HS-5 (cell line): ENCODE data around the gene TNIK.
"Not testable (repeated sequence)": the region's sequence is repeated elsewhere in the genome, so short reads cannot be mapped to it uniquely, and the experiment has no call there.

Experiments
- DNase-seq: peaks from one replicate; pipeline ENCODE4 v3.0.0-alpha.2; 2012; ENCODE audit warnings: low read depth

The TNIK gene

DNA sequence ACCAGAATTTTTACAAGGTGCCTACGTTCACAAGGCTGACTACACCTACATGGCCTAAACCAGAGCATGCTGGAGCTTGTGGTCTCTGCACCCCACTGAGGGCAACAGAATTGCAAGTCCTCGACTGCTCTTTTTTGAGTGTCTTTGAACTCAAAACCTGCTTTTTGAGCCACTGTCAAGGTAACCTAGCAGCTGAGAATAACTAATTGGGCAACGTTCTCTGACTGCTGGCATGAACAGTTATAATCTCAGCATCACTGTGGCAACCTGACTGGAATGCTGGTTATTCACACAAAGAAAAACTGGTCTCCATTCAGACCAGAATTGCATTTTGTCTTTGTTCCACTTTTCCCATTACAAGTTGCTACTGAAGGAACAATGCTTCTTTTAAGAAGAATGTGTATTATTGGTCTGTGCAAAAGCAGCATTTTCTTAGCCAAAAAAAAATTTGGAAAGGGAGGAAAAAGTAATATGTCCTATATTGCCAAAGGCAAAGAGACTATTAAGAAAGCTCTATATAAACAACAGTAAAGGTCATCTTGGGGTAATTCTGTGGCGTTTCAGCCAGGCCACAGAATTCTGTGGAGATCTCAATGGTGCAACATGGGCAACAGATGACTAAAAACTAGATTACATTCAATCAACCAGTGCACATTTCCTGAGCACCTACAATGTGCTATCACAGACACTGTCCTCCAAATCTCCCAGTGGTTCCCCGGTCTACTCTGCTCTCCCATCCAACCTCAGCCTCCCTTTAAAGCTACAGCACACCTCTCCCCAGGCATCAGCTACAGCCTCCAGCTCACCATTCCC lies 76.8 kb downstream of the TNIK start:
- no peak for DNase-seq

DNA sequence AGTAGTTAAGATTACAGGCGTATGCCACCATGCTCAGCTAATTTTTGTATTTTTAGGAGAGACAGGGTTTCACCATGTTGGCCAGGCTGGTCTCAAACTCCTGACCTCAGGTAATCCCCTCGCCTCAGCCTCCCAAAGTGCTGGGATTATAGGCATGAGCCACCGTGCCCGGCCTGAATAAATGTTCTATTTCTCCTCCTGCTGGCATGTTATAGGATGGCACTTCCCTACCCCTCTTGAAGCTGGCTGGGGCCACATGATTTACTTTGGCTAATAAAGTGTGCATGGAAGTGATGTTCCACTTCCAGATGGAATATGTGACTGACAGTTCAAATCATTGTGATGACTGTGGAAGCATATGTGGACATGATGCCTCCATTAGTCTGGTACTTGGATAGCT lies 77.9 kb downstream of the TNIK start:
- not testable (repeated sequence) for DNase-seq

DNA sequence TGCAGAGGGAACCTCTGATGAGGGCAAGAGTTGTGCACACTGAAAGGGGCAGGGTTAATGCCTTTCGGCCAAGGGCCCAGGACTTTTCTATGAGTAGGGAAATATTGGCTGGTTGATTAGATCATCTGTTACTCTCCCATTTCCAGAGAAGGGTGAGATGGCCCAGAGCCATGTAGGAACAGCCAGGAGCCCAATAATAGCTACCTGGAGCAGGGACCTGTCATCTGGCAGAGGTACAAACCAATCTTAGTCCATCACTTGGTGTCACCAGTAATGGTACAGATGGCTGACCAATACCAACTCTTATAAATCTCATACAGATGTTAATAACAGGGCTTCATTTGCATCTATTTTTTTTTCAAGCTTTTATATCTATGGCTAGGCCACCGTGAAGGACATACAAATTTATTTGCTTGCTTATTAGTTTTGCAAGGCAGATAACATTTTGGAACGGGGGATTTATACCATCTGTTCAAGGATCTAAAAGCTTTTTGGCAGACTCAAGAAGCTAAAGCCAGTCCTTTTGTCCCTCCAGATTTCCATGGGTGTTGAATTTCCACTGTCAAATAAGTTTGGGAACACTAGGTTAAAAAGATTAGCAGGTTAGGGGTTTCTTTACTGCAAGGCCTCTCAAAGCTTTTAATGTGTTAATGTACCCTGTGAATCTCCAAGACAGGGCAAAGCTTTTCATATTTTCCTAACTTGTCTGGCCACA lies 79.3 kb downstream of the TNIK start:
- no peak for DNase-seq

DNA sequence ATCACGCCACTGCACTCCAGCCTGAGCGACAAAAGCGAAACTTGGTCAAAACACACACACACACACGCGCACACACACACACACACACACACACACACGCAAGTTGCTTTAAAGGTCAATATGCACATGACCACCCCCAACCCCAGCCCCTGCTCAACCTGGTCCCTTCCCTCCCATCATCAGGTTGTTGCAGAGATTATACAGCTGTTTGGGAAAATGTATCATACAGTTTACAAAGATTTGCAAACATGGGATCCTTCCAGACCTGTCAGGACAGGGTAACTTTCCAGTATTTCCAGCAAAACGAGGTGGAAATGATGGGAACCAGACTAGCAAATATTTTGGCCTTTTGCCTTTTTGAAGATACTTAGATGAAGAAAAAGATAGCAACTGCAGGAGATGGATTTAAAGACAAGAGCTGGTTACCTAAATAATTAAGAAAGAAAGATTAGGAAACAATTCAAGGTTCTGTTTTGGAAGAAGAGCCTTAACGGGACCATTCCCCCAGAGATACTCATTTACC lies 80.2 kb downstream of the TNIK start:
- DNase-seq = no peak

DNA sequence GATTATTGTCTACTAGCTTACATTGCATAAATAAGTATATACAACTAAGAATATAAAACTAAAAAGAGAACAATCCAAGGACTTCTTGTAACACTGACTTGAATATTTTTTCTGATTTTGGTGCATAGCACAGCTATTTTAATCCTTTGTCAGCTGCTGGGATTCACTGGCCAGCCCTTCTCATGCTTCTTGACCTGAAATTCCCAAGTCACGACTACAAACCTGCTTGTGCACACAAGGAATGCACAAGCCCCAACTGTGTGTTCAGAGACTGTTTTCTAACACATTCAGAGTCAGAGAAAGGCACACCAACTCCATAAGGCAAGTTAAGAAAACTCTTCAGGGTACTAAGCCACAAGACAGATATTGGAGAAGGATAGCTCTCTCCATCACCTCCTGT lies 80.9 kb downstream of the TNIK start:
- peak; percentile 60 for DNase-seq

DNA sequence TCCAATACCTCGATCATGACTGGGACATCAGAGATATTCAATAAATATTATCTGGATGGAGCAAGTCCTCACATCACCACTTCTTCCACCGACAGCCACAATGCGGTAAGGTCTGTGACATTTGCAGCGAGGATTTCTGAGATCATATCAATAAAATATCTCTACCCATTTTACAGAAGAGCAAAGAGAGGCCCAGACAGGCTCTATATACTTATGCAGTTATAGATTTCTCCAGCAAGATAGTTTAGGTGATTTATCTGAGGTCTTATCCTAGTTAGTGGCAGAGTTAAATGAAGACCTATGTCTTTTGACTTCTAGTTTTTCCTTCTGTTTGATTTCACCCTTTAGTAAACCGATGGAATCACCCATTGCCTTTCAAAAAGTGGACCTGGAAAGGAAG lies 81.6 kb downstream of the TNIK start:
- no peak for DNase-seq

DNA sequence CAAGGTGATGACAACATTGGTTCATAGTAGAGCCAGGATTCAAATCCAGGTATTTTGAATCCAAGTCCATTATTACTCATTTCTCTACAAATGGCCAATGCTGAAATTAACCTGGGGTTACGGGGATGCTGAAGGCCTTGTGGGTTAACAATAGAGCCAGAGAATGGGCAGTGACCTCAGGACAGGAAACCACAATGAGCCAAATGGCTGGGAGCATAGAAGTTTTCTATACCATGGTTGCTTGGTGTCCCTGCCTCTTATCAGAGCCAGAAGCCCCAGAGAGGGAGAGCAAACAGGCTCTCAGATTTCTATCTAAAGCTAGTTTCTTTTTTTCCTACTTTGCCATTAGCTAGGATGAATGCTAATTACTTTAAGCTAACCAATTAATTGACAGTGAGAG lies 82.3 kb downstream of the TNIK start:
- no peak for DNase-seq

DNA sequence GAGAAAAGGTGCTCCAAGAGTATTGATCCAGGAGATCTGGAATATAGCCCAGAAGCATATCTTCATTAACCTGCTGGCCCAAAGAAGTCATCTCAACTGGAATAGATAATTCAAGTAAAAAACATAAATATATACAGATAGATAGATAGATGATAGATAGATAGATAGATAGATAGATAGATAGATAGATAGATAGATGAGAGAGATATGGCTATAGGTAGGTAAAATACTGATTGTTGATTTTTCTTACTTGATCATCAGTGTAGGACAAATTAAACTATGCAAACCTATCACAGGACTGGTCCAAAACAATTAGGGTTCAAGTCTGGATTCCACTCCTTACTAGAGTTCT lies 83.6 kb downstream of the TNIK start:
- no peak for DNase-seq

DNA sequence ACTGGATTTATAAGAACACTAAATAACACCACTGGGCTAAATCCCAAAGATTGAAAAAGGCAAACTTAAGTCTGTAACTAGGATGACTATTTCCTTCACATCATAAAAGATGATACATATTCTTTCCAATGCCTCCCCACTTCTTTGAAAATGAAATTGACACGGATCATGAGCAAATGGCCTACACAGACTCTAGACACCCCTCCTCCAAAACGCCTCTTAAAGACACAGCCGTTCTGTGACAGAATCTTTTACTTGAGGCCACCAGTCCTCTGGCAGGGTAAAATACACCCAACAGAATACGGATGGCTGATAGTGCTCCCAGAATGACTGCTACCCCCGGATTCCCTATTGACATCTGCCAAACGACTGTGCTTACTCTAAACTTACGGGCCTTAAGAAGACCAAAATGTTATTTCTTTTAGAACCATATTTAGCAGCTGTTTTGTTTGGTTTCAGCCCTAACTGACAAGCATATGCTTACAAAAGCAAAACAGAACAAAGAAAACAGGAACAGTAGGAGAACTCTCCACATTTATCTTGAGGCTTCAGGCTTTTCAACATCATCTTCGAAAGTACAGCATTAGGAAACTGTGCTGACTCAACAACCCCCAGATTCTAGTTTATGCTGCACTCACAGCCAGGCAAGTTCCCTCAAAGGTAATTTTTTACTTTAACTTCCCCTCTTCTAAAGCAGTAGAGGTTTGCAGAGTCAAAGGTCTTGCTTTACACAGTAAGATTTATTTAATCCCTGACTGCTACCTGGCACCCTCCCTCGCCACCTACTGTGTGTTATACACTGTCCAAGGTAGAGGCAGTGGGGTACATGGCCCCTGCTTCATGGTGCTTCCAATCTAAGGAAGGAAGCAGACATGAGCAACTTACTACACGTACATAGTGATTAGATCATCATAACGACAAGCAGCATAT lies 84.3 kb downstream of the TNIK start:
- no peak for DNase-seq

DNA sequence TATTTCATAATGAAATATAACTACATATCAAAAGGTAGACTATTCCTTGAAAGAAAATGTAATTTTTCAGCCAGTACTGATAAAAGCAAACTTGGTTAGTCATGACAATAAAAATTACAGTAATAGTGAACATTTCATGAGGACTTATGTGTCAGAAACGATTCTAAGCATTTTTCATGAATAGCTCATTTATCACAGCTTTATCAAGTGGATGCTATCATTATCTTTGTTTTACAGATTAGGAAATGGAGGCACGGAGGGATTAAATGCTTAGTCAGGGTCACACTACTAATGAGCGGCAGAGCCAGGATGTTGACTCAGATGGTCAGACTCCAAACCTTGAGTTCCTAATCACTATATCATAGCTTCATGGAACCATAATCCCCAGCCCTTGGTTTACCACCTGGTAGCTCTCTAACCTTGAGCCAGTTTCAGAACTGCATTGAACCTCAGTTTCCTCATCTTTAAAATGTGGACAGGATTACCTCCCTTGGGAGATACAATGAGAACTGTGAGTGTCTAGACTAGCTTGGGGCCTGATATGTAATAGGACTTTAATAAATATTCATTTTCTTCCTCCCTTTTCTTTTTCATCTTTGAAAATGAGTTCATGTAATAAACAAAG lies 85.4 kb downstream of the TNIK start:
- DNase-seq = peak; percentile 85

DNA sequence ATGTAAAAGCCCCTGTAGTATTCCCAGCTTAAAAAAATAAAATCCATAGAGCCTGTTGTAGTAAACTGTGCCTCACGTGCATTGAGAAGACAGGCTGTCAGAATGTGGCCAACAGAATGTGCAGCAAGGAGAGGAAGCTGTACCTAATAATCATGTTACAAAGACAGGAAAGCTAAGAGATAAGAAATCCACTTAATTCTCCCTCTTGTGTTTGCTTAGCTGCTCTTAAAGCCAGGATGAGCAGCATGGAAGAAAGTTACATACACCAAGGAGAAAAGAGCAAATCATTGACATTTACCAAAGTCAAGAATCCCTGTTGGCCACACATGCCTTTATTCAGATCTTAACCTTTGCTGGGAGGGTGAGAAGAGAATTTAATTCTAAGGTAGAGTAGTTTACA lies 85.9 kb downstream of the TNIK start:
- DNase-seq = no peak

DNA sequence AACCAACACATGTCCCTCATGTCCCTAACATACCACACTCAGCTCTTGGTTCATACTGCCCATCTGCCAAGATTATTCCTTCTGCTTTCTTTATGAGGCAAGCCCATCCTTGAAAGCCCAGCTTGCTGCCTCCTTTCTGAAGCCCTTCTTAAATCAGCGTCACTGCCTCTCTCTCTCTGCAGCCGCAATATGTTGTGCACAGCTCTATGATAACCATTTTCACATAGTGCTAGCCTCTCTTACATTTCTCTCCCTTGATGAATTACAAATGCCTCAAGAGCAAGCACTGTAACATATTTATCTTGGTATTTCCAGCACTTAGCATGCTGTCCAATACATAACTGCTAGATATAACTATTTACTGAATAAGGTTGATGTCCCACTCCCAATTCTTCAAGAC lies 86.5 kb downstream of the TNIK start:
- no peak for DNase-seq

DNA sequence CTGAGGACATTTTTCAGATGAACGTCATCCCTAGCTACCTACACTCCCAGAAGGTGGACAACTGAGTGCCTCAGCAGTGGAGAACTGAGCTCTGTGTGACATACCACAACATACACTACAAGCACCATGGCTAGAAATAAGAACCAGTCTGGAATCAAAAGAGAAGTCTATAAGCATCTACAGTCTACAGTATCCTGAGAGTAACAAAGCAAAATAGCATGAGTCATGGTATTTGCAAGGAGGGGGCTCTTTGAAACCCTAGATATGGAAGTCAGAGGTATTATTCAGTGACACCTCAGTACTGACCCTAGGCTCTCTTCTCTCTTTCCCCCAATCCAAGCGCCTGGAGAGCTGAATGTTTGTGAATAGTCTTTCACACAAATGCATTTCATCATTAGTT lies 87.5 kb downstream of the TNIK start:
- no peak for DNase-seq

DNA sequence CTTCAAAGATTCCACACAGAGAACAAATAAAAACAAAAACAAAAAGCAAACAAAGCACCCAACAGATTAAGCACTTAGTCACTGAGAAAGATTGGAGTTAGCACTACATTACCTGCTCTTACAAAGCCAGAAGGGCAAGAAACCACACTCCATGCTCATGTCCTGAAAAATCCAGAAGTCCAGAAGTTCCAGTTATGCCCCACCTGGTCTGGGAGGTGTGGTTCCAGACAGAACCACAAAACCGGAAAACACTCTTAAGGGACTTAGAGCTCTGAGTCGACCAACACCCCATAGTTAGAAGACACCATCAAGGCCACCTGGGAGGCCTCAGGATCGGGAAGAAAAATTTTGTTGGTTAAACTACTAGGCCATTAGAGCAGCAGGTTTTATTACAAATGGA lies 88.9 kb downstream of the TNIK start:
- DNase-seq = no peak

DNA sequence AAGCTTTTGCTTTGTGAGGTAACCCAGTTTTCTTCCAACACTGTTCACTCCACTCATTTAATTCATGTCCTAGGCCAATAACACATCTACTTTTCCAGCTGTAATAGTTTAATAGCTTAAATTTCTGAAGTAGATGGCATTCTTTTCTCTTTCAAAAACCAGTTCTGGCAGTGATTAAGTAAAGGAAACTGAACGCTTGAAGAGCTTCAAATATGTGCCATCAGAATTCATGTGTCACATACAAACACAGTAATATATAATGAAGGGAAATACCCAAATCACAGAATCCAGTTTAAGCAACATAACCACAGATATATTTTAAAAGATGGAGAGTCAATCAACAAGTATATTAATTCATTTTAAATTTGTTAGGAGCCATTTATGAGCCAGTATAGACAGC lies 91.0 kb downstream of the TNIK start:
- no peak for DNase-seq

DNA sequence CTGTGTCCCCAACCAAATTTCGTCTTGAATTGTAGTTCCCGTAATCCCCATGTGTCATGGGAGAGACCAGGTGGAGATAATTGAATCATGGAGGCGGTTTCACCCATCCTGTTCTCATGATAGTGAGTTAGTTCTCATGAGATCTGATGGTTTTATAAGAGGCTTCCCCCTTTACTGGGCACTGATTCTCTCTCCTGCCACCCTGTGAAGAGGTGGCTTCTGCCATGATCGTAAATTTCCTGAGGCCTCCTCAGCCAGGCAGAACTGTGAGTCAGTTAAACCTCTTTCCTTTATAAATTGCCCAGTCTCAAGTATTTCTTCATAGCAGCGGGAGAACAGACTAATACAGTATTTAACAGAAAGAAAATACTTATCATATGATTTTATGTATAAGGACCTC lies 93.5 kb downstream of the TNIK start:
- not testable (repeated sequence) for DNase-seq

DNA sequence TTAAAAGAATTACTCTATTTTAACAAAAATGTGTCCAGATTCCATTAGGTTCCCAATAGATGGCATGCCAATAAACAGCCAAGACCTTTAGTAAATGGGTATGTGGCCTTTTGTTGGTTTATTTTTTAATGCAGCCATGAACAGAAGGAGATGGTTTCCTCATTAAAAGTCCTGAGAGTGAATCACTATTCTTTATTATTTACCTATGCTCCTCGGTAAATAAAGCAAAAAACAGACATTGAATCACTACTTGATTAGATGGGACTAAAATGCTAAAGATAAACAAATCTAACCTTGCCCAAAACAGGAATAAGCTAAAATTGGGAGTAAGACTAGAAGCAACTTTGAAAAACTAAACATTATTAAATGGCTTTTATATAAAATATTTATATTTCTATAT lies 94.2 kb downstream of the TNIK start:
- DNase-seq = no peak

DNA sequence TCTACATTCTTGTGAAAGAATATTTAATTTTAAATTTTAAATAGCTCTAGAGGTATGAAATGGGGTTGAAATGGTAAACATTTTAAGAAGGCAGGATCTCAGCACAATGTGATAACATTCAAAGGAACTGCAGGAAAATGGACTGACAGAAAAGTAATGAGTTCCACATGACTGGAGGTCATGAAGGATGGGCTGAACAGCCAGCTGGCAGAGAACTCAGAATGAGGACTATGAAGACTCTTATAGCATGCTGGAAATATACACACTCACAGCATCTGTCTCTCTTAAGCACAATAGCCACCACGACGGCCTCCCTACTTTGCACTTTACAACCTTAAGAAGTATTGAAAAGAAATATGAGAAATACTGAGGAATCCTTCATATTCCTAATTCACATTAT lies 94.7 kb downstream of the TNIK start:
- DNase-seq = no peak

DNA sequence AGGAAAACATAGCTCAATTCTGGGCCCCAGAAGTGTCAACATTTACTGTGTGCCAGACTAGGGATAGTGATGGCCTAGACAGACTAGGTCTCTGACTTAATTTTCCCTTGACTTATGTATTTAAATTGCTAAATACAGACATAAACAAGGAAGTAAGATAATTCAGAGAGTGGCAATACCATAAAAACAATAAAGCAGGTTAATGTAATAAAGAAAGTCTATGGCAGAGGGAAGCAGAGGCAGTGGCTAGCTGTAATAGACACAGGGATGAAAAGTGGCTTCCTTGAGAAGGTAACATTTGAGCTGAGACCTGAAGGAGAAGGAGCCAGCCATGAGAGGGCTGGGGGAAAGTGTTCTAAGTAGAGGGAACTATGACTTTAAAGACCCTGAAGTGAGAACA lies 95.7 kb downstream of the TNIK start:
- no peak for DNase-seq

DNA sequence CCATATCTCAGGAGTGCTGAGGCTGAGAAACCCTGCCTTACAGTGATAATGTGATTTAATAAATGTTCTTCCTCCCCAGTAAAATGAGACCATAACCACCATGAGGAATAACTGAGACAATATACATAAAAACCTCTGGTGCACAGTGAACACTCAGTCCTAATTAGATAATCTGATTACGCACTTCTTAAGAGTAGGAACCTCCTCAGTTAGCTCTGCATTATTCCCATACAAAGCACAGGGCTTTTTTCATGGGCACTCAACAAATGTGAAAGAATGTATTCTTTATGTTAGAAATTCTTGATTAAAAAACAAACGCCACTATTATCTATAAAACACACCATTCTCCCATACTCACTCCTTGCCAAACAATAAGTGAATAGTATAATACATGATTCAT lies 97.0 kb downstream of the TNIK start:
- no peak for DNase-seq

DNA sequence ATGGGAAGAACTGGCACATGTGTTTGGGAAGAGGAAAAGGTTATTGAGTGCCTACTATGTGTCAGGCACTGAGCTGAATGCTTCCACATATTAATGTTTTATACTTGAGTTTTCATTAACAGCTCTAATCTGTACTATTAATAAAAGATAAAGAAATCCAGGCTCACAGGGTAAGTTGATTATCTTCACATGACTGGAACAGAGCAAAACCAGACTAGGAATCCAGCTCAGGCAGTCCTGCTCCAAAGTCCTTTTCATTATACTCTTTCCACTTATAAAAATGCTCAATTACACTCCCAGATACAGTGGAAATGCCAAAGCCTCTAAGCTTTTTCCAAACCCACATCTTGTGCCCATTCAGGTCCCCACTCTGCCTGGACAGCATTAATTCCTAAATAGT lies 97.6 kb downstream of the TNIK start:
- DNase-seq = no peak

DNA sequence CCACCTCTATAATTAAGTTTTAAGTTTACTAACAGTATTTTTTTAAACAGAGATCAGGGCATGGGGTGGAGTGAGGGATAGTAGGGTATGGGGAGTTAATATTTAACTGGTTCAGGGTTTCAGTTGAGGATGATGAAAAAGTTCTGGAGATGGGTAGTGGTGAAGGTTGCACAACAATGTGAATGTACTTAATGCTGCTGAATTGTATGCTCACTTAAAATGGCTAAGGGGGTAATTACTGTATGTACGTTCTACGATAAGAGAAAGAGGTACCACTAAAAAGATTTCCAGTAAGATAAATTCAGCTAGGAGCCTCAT lies 101.4 kb downstream of the TNIK start:
- DNase-seq = no peak
